Measurements from ENCODE around the gene SMIM43. TPM values are rescaled to one million over a fixed set of nuclear protein-coding genes. Genes with fewer than 3 reads are reported as not detected.

Gene SMIM43
- total RNA-seq, 1 experiment from 2014 or later: 1.2 TPM

DNA sequence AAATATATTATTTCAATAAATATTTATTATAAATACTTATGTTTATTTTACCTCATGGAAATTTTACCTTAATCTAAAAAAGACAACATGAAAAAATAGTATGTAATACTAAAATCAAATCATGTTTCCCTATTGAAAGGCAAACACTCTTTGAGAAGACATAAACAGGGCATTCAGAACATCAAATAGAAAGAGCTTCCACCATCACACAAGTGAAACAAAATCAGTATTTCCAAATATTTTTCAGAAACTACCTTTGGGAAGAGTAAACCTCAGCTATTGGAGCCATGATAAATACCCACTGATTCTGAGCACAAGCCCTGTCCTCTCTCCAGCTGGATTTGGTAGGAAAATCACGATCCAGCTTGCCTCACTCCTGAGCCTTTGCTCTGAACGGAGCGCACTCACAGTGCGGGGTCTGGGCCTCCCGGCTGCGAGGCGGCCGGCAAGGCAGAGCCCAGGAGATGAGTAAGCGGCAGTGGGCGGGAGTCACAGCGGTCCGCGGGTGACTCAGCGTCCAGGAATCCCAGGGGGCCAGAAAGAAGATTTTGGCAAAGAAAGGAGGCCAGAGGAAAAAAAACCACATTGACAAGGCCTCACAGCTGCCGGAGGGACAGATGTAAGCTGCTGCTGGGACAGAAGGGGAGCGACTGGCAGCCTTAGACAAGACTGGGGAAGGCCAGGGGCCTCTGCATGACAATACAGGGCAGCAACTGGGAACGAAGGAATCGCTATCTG, 53.5 kb downstream of the SMIM43 start:
- H4K5ac ChIP-seq (ENCODE audit: insufficient read length, low read depth, low read length): no peak overlapping the region
- H3K56ac ChIP-seq (ENCODE audit: insufficient read length, low read depth, low read length): no peak overlapping the region
- H4K91ac ChIP-seq (ENCODE audit: insufficient read length, low read depth, low read length): no peak overlapping the region
- WGBS (ENCODE audit: extremely low coverage, insufficient read length, low lambda C conversion rate): no CpG with 5 or more reads among the region's 18 CpGs
- H2AK5ac ChIP-seq (ENCODE audit: insufficient read length, low read length): no peak overlapping the region
- H3T11ph ChIP-seq (ENCODE audit: low read length): no peak overlapping the region
- no peaks in the 10 kb centered on the region for H3K9me3 Mint-ChIP-seq
- H2BK20ac ChIP-seq (ENCODE audit: low read depth, low read length, poor library complexity, severe bottlenecking): no peak overlapping the region
- H3K9ac ChIP-seq (ENCODE audit: extremely low read depth, insufficient read length, low read length): no peak overlapping the region
- H3K79me2 ChIP-seq (ENCODE audit: insufficient read depth, low read length): no peaks in the 10 kb centered on the region
- no peaks in the 10 kb centered on the region for H3K9me3 ChIP-seq (ENCODE audit: control insufficient read depth, low read depth, low read length)
- no peak overlapping the region for H3K4ac ChIP-seq (ENCODE audit: low read depth, low read length)
- peaks cover 6% of the 10 kb centered on the region; the same call in 1 of the 2 replicates for H3K4me1 ChIP-seq (ENCODE audit: insufficient read depth, low read length)
- H3K79me1 ChIP-seq (ENCODE audit: insufficient read depth, low read depth, low read length, poor library complexity, severe bottlenecking): no peaks in the 10 kb centered on the region
- no peak overlapping the region for H2AFZ ChIP-seq (ENCODE audit: low read length)
- H3K4me1 Mint-ChIP-seq: peaks cover 21 to 27% of the 10 kb centered on the region in 2 experiments
- H3K23ac ChIP-seq (ENCODE audit: insufficient read length, low read depth, low read length): no peak overlapping the region
- no peaks in the 10 kb centered on the region for H3K23me2 ChIP-seq (ENCODE audit: insufficient read length, low read depth, low read length, poor library complexity, severe bottlenecking)
- H3K27ac ChIP-seq (ENCODE audit: insufficient read length, low read depth, low read length): peak overlapping the region; percentile 65
- TF ChIP-seq, protein P1, sequence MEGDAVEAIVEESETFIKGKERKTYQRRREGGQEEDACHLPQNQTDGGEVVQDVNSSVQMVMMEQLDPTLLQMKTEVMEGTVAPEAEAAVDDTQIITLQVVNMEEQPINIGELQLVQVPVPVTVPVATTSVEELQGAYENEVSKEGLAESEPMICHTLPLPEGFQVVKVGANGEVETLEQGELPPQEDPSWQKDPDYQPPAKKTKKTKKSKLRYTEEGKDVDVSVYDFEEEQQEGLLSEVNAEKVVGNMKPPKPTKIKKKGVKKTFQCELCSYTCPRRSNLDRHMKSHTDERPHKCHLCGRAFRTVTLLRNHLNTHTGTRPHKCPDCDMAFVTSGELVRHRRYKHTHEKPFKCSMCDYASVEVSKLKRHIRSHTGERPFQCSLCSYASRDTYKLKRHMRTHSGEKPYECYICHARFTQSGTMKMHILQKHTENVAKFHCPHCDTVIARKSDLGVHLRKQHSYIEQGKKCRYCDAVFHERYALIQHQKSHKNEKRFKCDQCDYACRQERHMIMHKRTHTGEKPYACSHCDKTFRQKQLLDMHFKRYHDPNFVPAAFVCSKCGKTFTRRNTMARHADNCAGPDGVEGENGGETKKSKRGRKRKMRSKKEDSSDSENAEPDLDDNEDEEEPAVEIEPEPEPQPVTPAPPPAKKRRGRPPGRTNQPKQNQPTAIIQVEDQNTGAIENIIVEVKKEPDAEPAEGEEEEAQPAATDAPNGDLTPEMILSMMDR (conservative IDR thresholded peaks at IDR 0.05): no peak
- DNase-seq: peak; percentile 96
- H3K27me3 Mint-ChIP-seq (ENCODE audit: low read depth): peaks cover 2% of the 10 kb centered on the region
- H3K4me2 ChIP-seq (ENCODE audit: insufficient read depth, insufficient read length, low read length): peak overlapping the region; percentile 25
- no peak overlapping the region for H3K14ac ChIP-seq (ENCODE audit: insufficient read depth, low read length)
- no peak overlapping the region for H2BK15ac ChIP-seq (ENCODE audit: low read depth, low read length)
- no peak overlapping the region for H2BK120ac ChIP-seq (ENCODE audit: low read depth, low read length, poor library complexity, severe bottlenecking)
- H3K4me3 Mint-ChIP-seq: peak overlapping the region; percentile 44 to 69
- H3K27me3 ChIP-seq (ENCODE audit: insufficient read depth, low read length): no peaks in the 10 kb centered on the region
- no peak overlapping the region for H3K18ac ChIP-seq (ENCODE audit: insufficient read length, low read depth, low read length)
- H4K20me1 ChIP-seq (ENCODE audit: control insufficient read depth, insufficient read depth, insufficient read length): no peaks in the 10 kb centered on the region
- no peak overlapping the region for H2BK5ac ChIP-seq (ENCODE audit: insufficient read length, low read length)
- H2BK12ac ChIP-seq (ENCODE audit: insufficient read length, low read depth, low read length): no peak overlapping the region
- peak overlapping the region; percentile 66 to 94 (median 93); a peak in 6 of 7 replicates for H3K27ac Mint-ChIP-seq
- H4K8ac ChIP-seq (replicated peaks; ENCODE audit: insufficient read length, low read depth, low read length): no peak overlapping the region
- peaks cover 0 to 2% (median 0%) of the 10 kb centered on the region in 3 experiments; a peak in 1 of 7 replicates for H3K36me3 Mint-ChIP-seq (ENCODE audit: insufficient read depth in 1 of 3, low read depth in 3 of 3)

All from H9 (cell line).